Large intestine (tissue), 12 donors: ENCODE data around the gene LAPTM5. TPM values are rescaled to one million over a fixed set of nuclear protein-coding genes. Genes with fewer than 3 reads are reported as not detected.

Experiments used
- DNase-seq, 2 donors: peaks; one replicate each; pipeline versions ENCODE4 v3.0.0 to v3.0.0-alpha.2; 2013
- H3K27ac ChIP-seq: one replicate; pipeline ENCODE4 v1.5.1; 2013; ENCODE audit warnings: low read length
- H3K27me3 ChIP-seq: 2 replicates; pipeline ENCODE4 v1.6.1; 2013; ENCODE audit warnings: low read length; ENCODE audit not compliant: control insufficient read depth, insufficient read depth
- H3K36me3 ChIP-seq: 2 replicates; pipeline ENCODE4 v1.6.1; 2013; ENCODE audit warnings: low read length; ENCODE audit not compliant: control insufficient read depth, insufficient read depth
- H3K4me1 ChIP-seq: one replicate; pipeline ENCODE4 v1.6.1; 2013; ENCODE audit warnings: low read length; ENCODE audit not compliant: control insufficient read depth, insufficient read depth
- H3K4me3 ChIP-seq: one replicate; pipeline ENCODE4 v1.5.1; 2013; ENCODE audit warnings: low read length
- H3K9me3 ChIP-seq: one replicate; pipeline ENCODE4 v1.6.1; 2013; ENCODE audit warnings: mild to moderate bottlenecking, low read depth, low read length, moderate library complexity; ENCODE audit not compliant: control insufficient read depth
- WGBS: methylation state at CpG from one replicate; pipeline ENCODE4 v1.1.5; 2013; ENCODE audit warnings: low lambda C conversion rate; ENCODE audit not compliant: insufficient coverage; 5-methylcytosine and 5-hydroxymethylcytosine counted together
- long read RNA-seq, 11 donors: transcript quantifications; one replicate each; lab custom pipeline, GENCODE V29; 2026
- polyA plus RNA-seq: library from polyadenylated mRNA; unstranded; fragments of 120-200 nt; gene quantifications from one replicate; pipeline ENCODE4 v1.2.1, GENCODE V29; 2013

LAPTM5 gene
- 39.9 TPM for polyA plus RNA-seq
- long read RNA-seq, donor 1, transcript LAPTM5-201 (8 exons, 2,223 nt), result major isoform, 11 of 12 reads
- long read RNA-seq, donor 1, partial matches to known transcripts, result 0 of 12 reads
- long read RNA-seq, donor 1, other reads (novel, unspliced or antisense), result 0 of 12 reads
- long read RNA-seq, donor 2, transcript LAPTM5-201 (8 exons, 2,223 nt), result major isoform, 23 of 32 reads
- long read RNA-seq, donor 2, partial matches to known transcripts, result 9 of 32 reads
- long read RNA-seq, donor 2, other reads (novel, unspliced or antisense), result 0 of 32 reads
- long read RNA-seq, donor 3, result 0 reads
- long read RNA-seq, donor 4, partial matches to known transcripts, result 0 of 3 reads
- long read RNA-seq, donor 4, other reads (novel, unspliced or antisense), result 0 of 3 reads
- long read RNA-seq, donor 5, transcript LAPTM5-201 (8 exons, 2,223 nt), result major isoform, 9 of 9 reads
- long read RNA-seq, donor 5, partial matches to known transcripts, result 0 of 9 reads
- long read RNA-seq, donor 5, other reads (novel, unspliced or antisense), result 0 of 9 reads
- long read RNA-seq, donor 6, transcript LAPTM5-201 (8 exons, 2,223 nt), result major isoform, 21 of 22 reads
- long read RNA-seq, donor 6, partial matches to known transcripts, result 0 of 22 reads
- long read RNA-seq, donor 6, other reads (novel, unspliced or antisense), result 0 of 22 reads
- long read RNA-seq, donor 7, transcript LAPTM5-201 (8 exons, 2,223 nt), result major isoform, 9 of 9 reads
- long read RNA-seq, donor 7, partial matches to known transcripts, result 0 of 9 reads
- long read RNA-seq, donor 7, other reads (novel, unspliced or antisense), result 0 of 9 reads
- long read RNA-seq, donor 8, transcript LAPTM5-201 (8 exons, 2,223 nt), result major isoform, 25 of 48 reads
- long read RNA-seq, donor 8, partial matches to known transcripts, result 23 of 48 reads
- long read RNA-seq, donor 8, other reads (novel, unspliced or antisense), result 0 of 48 reads
- long read RNA-seq, donor 9, transcript LAPTM5-201 (8 exons, 2,223 nt), result major isoform, 18 of 18 reads
- long read RNA-seq, donor 9, partial matches to known transcripts, result 0 of 18 reads
- long read RNA-seq, donor 9, other reads (novel, unspliced or antisense), result 0 of 18 reads
- long read RNA-seq, donor 10, transcript LAPTM5-201 (8 exons, 2,223 nt), result major isoform, 13 of 13 reads
- long read RNA-seq, donor 10, partial matches to known transcripts, result 0 of 13 reads
- long read RNA-seq, donor 10, other reads (novel, unspliced or antisense), result 0 of 13 reads
- long read RNA-seq, donor 11, transcript LAPTM5-201 (8 exons, 2,223 nt), result major isoform, 18 of 19 reads
- long read RNA-seq, donor 11, partial matches to known transcripts, result 0 of 19 reads
- long read RNA-seq, donor 11, other reads (novel, unspliced or antisense), result 0 of 19 reads

GRCh38 chr1:30757352-30758120 is at the start of gene LAPTM5:
LAPTM5 (minus strand) TSS chr1:30757774; CDS start chr1:30757745, 29 bp downstream.
- Histone ChIP-seq H3K4me3 (peak within 1 kb of the TSS; percentile 27), H3K36me3 (no peaks in the 10 kb centered on the region), H3K9me3 (no peaks in the 10 kb centered on the region), H3K27ac (no peak within 1 kb of the TSS), H3K27me3 (no peaks in the 10 kb centered on the region), H3K4me1 (peaks cover 1% of the 10 kb centered on the region)
- WGBS, result no CpG with 5 or more reads among the region's 21 CpGs
- no peak for DNase-seq

DNA sequence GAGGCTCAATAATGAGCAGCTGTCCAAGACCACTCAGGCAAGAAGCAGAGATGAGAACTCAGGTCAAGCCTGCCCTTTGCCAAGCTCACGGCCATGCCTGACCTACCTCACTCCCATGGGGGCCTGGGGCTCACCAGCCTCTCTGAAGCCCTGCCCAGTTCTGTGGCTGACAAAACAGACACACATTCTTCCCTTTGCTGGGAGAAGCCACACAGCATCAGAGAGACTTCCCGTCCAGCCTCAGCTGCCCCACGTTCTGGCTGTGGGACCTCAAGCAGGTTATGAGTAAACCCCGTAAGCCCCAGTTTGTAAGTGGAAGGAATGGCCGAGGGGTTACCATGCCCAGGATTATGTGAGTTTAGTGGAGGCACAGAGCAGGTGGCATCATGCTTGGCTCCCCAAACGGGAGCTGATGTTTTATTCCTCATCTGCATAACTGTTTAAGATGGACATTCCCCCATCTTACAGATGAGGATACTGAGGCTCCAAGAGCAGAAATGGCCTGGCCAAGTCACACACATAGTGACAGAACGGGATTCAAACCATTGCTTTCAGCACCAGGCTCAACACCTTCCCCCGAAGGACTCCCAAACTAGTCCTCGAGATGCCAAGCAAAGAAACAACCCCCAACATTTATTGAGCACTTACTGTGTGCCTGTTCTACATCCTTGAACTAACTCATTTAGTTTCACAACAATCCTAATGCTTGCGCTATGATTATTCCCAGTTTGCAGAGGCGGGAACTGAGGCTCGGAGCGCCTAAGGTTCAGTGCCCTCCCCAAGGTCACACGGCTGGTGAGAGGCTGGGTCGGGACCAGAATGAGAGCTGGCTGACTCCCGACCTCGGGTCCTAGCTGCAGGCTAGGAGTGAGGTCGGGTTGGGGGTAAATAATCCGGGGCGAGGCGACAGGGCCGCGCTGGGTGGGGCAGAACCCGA is 49.1 kb upstream of the LAPTM5 start:
- Histone ChIP-seq H3K4me3 (no peak overlapping the region), H3K36me3 (no peaks in the 10 kb centered on the region), H3K27me3 (peaks cover 18% of the 10 kb centered on the region), H3K9me3 (no peaks in the 10 kb centered on the region), H3K27ac (no peak overlapping the region), H3K4me1 (peaks cover 17% of the 10 kb centered on the region)
- no peak for DNase-seq
- 100% methylated on average over 2 of the region's 24 CpGs for WGBS

DNA sequence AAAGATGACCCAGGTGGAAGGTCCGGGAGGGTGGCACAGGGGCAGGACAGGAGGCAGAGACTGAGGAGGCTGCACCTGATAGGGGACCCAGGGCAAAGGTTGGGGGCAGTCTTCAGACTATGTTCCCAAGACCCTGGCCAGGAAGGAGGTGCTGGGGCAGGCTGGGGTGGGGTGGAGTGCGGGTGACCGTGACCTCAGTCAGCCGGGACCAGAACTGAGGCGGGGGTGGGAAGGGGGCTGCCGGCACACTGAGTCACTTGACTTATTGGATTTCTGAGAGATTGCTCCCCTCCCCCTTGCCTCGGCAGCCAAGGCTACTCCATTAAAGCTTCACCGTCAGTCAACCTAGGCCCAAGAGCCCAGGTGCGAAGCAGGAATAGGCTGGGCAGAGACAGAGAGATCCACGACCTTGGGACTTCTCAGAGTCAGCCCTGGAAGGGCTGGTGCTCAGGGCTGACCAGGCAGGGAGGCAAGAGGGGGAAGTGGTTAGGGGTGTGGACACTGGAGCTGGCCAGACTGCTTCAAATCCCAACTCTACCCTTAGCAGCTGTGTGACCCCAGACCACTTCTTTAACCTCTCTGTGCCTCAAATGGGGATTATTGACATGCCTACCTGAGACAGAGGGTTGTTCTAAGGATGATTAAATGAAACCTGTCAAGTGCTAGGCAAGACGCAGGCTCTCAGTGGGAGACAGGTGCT is 47.9 kb upstream of the LAPTM5 start:
- Histone ChIP-seq H3K27me3 (peaks cover 16% of the 10 kb centered on the region), H3K4me3 (no peak overlapping the region), H3K27ac (no peak overlapping the region), H3K36me3 (no peaks in the 10 kb centered on the region), H3K9me3 (no peaks in the 10 kb centered on the region), H3K4me1 (peaks cover 17% of the 10 kb centered on the region)
- whole genome bisulfite sequencing, result no CpG with 5 or more reads among the region's 11 CpGs
- peak in 1 of 2 donors; percentile 25 for DNase-seq

- no peak overlapping the region for H3K4me3 ChIP-seq
- no peak overlapping the region for H3K27ac ChIP-seq
- peaks cover 13% of the 10 kb centered on the region for H3K27me3 ChIP-seq
- no peaks in the 10 kb centered on the region for H3K36me3 ChIP-seq
- 80% methylated on average over 1 of the region's 5 CpGs for WGBS
- DNase-seq, result no peak
- H3K9me3 ChIP-seq, result no peaks in the 10 kb centered on the region
- peaks cover 13% of the 10 kb centered on the region for H3K4me1 ChIP-seq
These were observed 47.2 kb upstream of the LAPTM5 start for GRCh38 chr1:30804822-30805221.

GRCh38 chr1:30804352-30804751 is 46.8 kb upstream of the LAPTM5 start:
- no peak for DNase-seq
- no CpG with 5 or more reads among the region's 7 CpGs for WGBS
- Histone ChIP-seq H3K27ac (no peak overlapping the region), H3K4me1 (peaks cover 10% of the 10 kb centered on the region), H3K36me3 (no peaks in the 10 kb centered on the region), H3K4me3 (no peak overlapping the region), H3K9me3 (no peaks in the 10 kb centered on the region), H3K27me3 (peaks cover 13% of the 10 kb centered on the region)

- H3K27ac ChIP-seq, result no peak overlapping the region
- WGBS, result no CpG with 5 or more reads among the region's 6 CpGs
- H3K36me3 ChIP-seq, result no peaks in the 10 kb centered on the region
- peaks cover 13% of the 10 kb centered on the region for H3K27me3 ChIP-seq
- H3K4me1 ChIP-seq, result peaks cover 10% of the 10 kb centered on the region
- no peak overlapping the region for H3K4me3 ChIP-seq
- no peaks in the 10 kb centered on the region for H3K9me3 ChIP-seq
- DNase-seq, result no peak
These were observed 46.0 kb upstream of the LAPTM5 start for GRCh38 chr1:30803562-30803961.

DNA sequence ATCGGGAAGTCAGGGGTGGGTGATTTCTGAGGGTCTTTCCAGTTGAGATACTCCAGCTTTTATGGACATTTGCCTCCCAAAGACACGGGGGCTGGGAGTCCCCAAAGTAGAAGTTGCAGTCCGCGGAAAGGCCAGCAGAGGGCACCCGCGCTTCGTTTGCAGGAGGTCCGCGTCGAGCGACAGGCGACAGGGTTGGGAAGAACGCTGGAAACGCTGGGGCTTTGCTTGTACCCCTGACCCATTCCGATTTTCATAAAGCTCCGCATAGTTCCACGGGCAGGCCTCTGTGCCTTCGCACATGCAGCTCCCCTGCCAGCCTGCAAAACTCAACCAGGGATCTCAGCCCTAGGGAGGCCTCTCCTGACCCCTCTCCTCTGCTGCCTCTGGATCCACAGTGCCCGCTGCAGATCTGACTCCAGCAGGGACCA is 44.2 kb upstream of the LAPTM5 start:
- H3K4me1 ChIP-seq, result peaks cover 8% of the 10 kb centered on the region
- H3K36me3 ChIP-seq, result no peaks in the 10 kb centered on the region
- no peak overlapping the region for H3K4me3 ChIP-seq
- DNase-seq, result peak in 1 of 2 donors; percentile 56
- no peak overlapping the region for H3K27ac ChIP-seq
- H3K9me3 ChIP-seq, result no peaks in the 10 kb centered on the region
- no CpG with 5 or more reads among the region's 19 CpGs for WGBS
- peaks cover 8% of the 10 kb centered on the region for H3K27me3 ChIP-seq

DNA sequence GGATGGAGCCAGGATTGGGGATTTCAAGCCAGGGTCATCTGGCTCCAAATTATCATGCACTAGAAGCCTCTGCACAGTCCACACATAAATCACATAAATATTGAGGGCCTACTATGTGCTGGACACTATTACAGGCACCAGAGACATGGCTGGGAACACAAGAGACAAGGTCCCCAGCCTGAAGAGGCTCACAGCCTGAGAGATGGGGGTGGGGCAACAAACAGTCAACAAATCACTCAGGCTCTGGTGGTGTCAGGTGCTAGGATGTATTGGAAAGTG is 41.6 kb upstream of the LAPTM5 start:
- Histone ChIP-seq H3K9me3 (no peaks in the 10 kb centered on the region), H3K4me3 (no peak overlapping the region), H3K4me1 (peaks cover 4% of the 10 kb centered on the region), H3K36me3 (no peaks in the 10 kb centered on the region), H3K27ac (no peak overlapping the region), H3K27me3 (no peaks in the 10 kb centered on the region)
- no peak for DNase-seq
